Stimulated activated CD4-positive, alpha-beta T cell treated with anti-CD3 and anti-CD28 coated beads, TNF-alpha, amount 100 ng/mL, for 1 hour (primary cell): ENCODE measurements around the gene KRT72.

Experiments
- DNase-seq, 3 donors: peaks; one replicate each; pipeline ENCODE4 v3.0.0-alpha.2; 2020; ENCODE audit warnings: low read depth in 3 of 3, low spot score in 1 of 3

The KRT72 gene

GRCh38 chr12:52551216-52551865 is 49.9 kb downstream of the KRT72 start:
- no peak for DNase-seq

GRCh38 chr12:52546126-52546525 is 55.1 kb downstream of the KRT72 start:
- no peak for DNase-seq

GRCh38 chr12:52543985-52544883 is 57.0 kb downstream of the KRT72 start:
- DNase-seq: no peak

- no peak for DNase-seq
Observed at GRCh38 chr12:52542785-52543318, 58.4 kb downstream of the KRT72 start.

- DNase-seq: no peak
Observed at GRCh38 chr12:52542157-52542556, 59.1 kb downstream of the KRT72 start.

GRCh38 chr12:52541709-52542108 is 59.6 kb downstream of the KRT72 start:
- no peak for DNase-seq

- DNase-seq: no peak
Observed at GRCh38 chr12:52540531-52540930, 60.7 kb downstream of the KRT72 start.

GRCh38 chr12:52539821-52540173 is 61.5 kb downstream of the KRT72 start:
- DNase-seq: no peak

GRCh38 chr12:52539083-52539820 is 62.0 kb downstream of the KRT72 start:
- no peak for DNase-seq

GRCh38 chr12:52537101-52537500 is 64.2 kb downstream of the KRT72 start:
- no peak for DNase-seq
